SK-N-SH (cell line): ENCODE measurements around the gene NECTIN1.

ENCODE experiments used
- CHD2 ChIP-seq: fragments of 150-350 bp; IDR thresholded peaks from 2 replicates; pipeline ENCODE4 v1.6.1; 2018; ENCODE audit warnings: low read length; ENCODE audit not compliant: partially characterized antibody
- CTCF ChIP-seq: fragments of 200-600 bp; sonication (generic); IDR thresholded peaks from 2 replicates; pipeline ENCODE4 v1.6.1; 2017; ENCODE audit warnings: antibody characterized with exemption, mild to moderate bottlenecking, moderate library complexity
- EP300 ChIP-seq, 2 experiments: IDR thresholded peaks; 2 replicates each; pipeline versions ENCODE4 v1.4.0 to v1.6.1; 2012; ENCODE audit warnings: borderline replicate concordance in 1 of 2, low read depth in 1 of 2, low read length in 1 of 2
- FOXJ3 ChIP-seq: sonication (generic); formaldehyde crosslinking; IDR thresholded peaks from 2 replicates; pipeline ENCODE4 v1.5.1; 2020; ENCODE audit warnings: mild to moderate bottlenecking, missing genetic modification reagents
- FOXM1 ChIP-seq: IDR thresholded peaks from 2 replicates; pipeline ENCODE4 v1.4.0; 2012; ENCODE audit warnings: low read depth, mild to moderate bottlenecking
- MEF2A ChIP-seq: IDR thresholded peaks from 2 replicates; pipeline ENCODE4 v1.4.0; 2012; ENCODE audit warnings: low read depth, borderline replicate concordance
- POLR2AphosphoS5 ChIP-seq: IDR thresholded peaks from 2 replicates; pipeline ENCODE4 v1.6.1; 2012; ENCODE audit warnings: low read depth, low read length
- RAD21 ChIP-seq: IDR thresholded peaks from 2 replicates; pipeline ENCODE4 v1.6.1; 2012; ENCODE audit warnings: mild to moderate bottlenecking, low read length
- REST ChIP-seq: IDR thresholded peaks from 2 replicates; pipeline ENCODE4 v1.6.1; 2012; ENCODE audit warnings: mild to moderate bottlenecking, low read depth, low read length, moderate library complexity
- RXRA ChIP-seq: IDR thresholded peaks from 2 replicates; pipeline ENCODE4 v1.4.0; 2012; ENCODE audit warnings: low read depth, mild to moderate bottlenecking, borderline replicate concordance
- USF2 ChIP-seq: fragments of 150-350 bp; IDR thresholded peaks from 2 replicates; pipeline ENCODE4 v1.6.1; 2017; ENCODE audit warnings: antibody characterized with exemption, low read length, low read depth, borderline replicate concordance

GRCh38 chr11:119708384-119708783 lies 20.6 kb downstream of the NECTIN1 start:
- TF ChIP-seq CTCF (no peak), REST (no peak), POLR2AphosphoS5 (no peak), MEF2A (no peak), EP300 (IDR thresholded peaks at IDR 0.05; ENCODE audit: borderline replicate concordance in 1 of 2, low read depth in 1 of 2, low read length in 1 of 2) (no peak), RXRA (no peak), USF2 (no peak), RAD21 (no peak), CHD2 (no peak), FOXM1 (no peak), FOXJ3 (no peak)
